HEK293 (cell line): ENCODE data around the gene HINT2.

Experiments used
- CTCF ChIA-PET: fragments of 350-600 bp; formaldehyde crosslinking; extraction: SDS; loops from one replicate; lab custom pipeline; 2021; ENCODE audit warnings: antibody characterized with exemption; lab: Yijun Ruan, JAX
- POLR2A ChIA-PET: fragments of 300-600 bp; formaldehyde crosslinking; extraction: SDS; loops from one replicate; lab custom pipeline; 2020; ENCODE audit warnings: antibody characterized with exemption, inconsistent platforms; lab: Yijun Ruan, JAX
- H3K27ac ChIP-seq: fragments of 200-500 bp; sonication (Bioruptor generic); 2 replicates; pipeline ENCODE4 v1.5.1; 2014; ENCODE audit warnings: low read depth, low read length, control low read depth, inconsistent platforms; ENCODE audit errors: extremely low read depth
- H3K36me3 ChIP-seq, 2 experiments: fragments of 200-500 bp in 1 of 2; sonication (Bioruptor generic) in 1 of 2; 1 replicate in 1 of 2; 2 replicates in 1 of 2; pipeline ENCODE4 v1.5.1; 2014 to 2017; ENCODE audit warnings: inconsistent platforms in 2 of 2, low read length in 2 of 2; ENCODE audit not compliant: control insufficient read depth in 2 of 2, insufficient read depth in 1 of 2
- H3K4me1 ChIP-seq: fragments of 200-500 bp; sonication (Bioruptor generic); 2 replicates; pipeline ENCODE4 v1.5.1; 2014; ENCODE audit warnings: mild to moderate bottlenecking, low read length, inconsistent platforms; ENCODE audit not compliant: control insufficient read depth, insufficient read depth
- H3K4me3 ChIP-seq: 2 replicates; pipeline ENCODE4 v1.5.1; 2011; ENCODE audit warnings: low read depth, mild to moderate bottlenecking, control low read depth, low read length, moderate library complexity
- H3K9me3 ChIP-seq: fragments of 200-500 bp; sonication (Bioruptor generic); 2 replicates; pipeline ENCODE4 v1.5.1; 2014; ENCODE audit warnings: low read depth, low read length, inconsistent platforms; ENCODE audit not compliant: control insufficient read depth, insufficient read depth
- HIC1 ChIP-seq: fragments of 450-650 bp; formaldehyde crosslinking; IDR thresholded peaks from 2 replicates; pipeline ENCODE4 v1.5.1; 2016; ENCODE audit warnings: missing biosample characterization, missing genetic modification characterization
- KLF16 ChIP-seq: fragments of 450-650 bp; formaldehyde crosslinking; IDR thresholded peaks from 2 replicates; pipeline ENCODE4 v1.5.1; 2017; ENCODE audit warnings: missing biosample characterization, missing genetic modification characterization
- KLF9 ChIP-seq: fragments of 450-650 bp; formaldehyde crosslinking; IDR thresholded peaks from 2 replicates; pipeline ENCODE4 v1.5.1; 2016; ENCODE audit warnings: missing biosample characterization, missing genetic modification characterization, low read depth
- YY1 ChIP-seq: fragments of 450-650 bp; formaldehyde crosslinking; IDR thresholded peaks from 2 replicates; pipeline ENCODE4 v1.5.1; 2018; ENCODE audit warnings: missing biosample characterization, missing genetic modification characterization
- YY2 ChIP-seq: fragments of 450-650 bp; formaldehyde crosslinking; IDR thresholded peaks from 2 replicates; pipeline ENCODE4 v1.5.1; 2016; ENCODE audit warnings: missing biosample characterization, missing genetic modification characterization
- ZNF157 ChIP-seq: fragments of 450-650 bp; formaldehyde crosslinking; IDR thresholded peaks from 2 replicates; pipeline ENCODE4 v1.5.1; 2016; ENCODE audit warnings: missing biosample characterization, missing genetic modification characterization
- ZNF175 ChIP-seq: fragments of 450-650 bp; formaldehyde crosslinking; IDR thresholded peaks from 2 replicates; pipeline ENCODE4 v1.5.1; 2016; ENCODE audit warnings: missing biosample characterization, missing genetic modification characterization
- ZNF18 ChIP-seq: fragments of 450-650 bp; formaldehyde crosslinking; IDR thresholded peaks from 2 replicates; pipeline ENCODE4 v1.5.1; 2016; ENCODE audit warnings: missing biosample characterization, missing genetic modification characterization
- ZNF239 ChIP-seq: fragments of 450-650 bp; formaldehyde crosslinking; IDR thresholded peaks from 2 replicates; pipeline ENCODE4 v1.5.1; 2016; ENCODE audit warnings: missing biosample characterization, missing genetic modification characterization
- ZNF248 ChIP-seq: fragments of 450-650 bp; formaldehyde crosslinking; IDR thresholded peaks from 2 replicates; pipeline ENCODE4 v1.5.1; 2017; ENCODE audit warnings: missing biosample characterization, missing genetic modification characterization
- ZNF26 ChIP-seq: fragments of 450-650 bp; formaldehyde crosslinking; IDR thresholded peaks from 2 replicates; pipeline ENCODE4 v1.5.1; 2016; ENCODE audit warnings: missing biosample characterization, missing genetic modification characterization
- ZNF311 ChIP-seq: fragments of 450-650 bp; formaldehyde crosslinking; IDR thresholded peaks from 2 replicates; pipeline ENCODE4 v1.5.1; 2017; ENCODE audit warnings: missing biosample characterization, missing genetic modification characterization, borderline replicate concordance
- ZNF335 ChIP-seq: fragments of 450-650 bp; formaldehyde crosslinking; conservative IDR thresholded peaks from 2 replicates; pipeline ENCODE4 v1.5.1; 2016; ENCODE audit warnings: missing biosample characterization, missing genetic modification characterization
- ZNF394 ChIP-seq: fragments of 450-650 bp; formaldehyde crosslinking; IDR thresholded peaks from 2 replicates; pipeline ENCODE4 v1.5.1; 2016; ENCODE audit warnings: missing biosample characterization, missing genetic modification characterization, mild to moderate bottlenecking, moderate library complexity, borderline replicate concordance
- ZNF514 ChIP-seq: fragments of 450-650 bp; formaldehyde crosslinking; IDR thresholded peaks from 2 replicates; pipeline ENCODE4 v1.5.1; 2016; ENCODE audit warnings: missing biosample characterization, missing genetic modification characterization
- ZNF530 ChIP-seq: fragments of 450-650 bp; formaldehyde crosslinking; IDR thresholded peaks from 2 replicates; pipeline ENCODE4 v1.5.1; 2016; ENCODE audit warnings: low read depth, missing biosample characterization, missing genetic modification characterization
- ZNF561 ChIP-seq: fragments of 450-650 bp; IDR thresholded peaks from 2 replicates; pipeline ENCODE4 v1.5.1; 2018; ENCODE audit warnings: missing biosample characterization, missing genetic modification characterization, borderline replicate concordance
- ZNF623 ChIP-seq: fragments of 450-650 bp; formaldehyde crosslinking; IDR thresholded peaks from 2 replicates; pipeline ENCODE4 v1.5.1; 2016; ENCODE audit warnings: missing biosample characterization, missing genetic modification characterization
- ZNF639 ChIP-seq: fragments of 450-650 bp; formaldehyde crosslinking; IDR thresholded peaks from 2 replicates; pipeline ENCODE4 v1.5.1; 2016; ENCODE audit warnings: missing biosample characterization, missing genetic modification characterization
- ZNF670 ChIP-seq: fragments of 450-650 bp; formaldehyde crosslinking; IDR thresholded peaks from 2 replicates; pipeline ENCODE4 v1.5.1; 2016; ENCODE audit warnings: missing biosample characterization, missing genetic modification characterization, low read depth
- ZNF704 ChIP-seq: fragments of 450-650 bp; formaldehyde crosslinking; IDR thresholded peaks from 2 replicates; pipeline ENCODE4 v1.5.1; 2016; ENCODE audit warnings: missing biosample characterization, missing genetic modification characterization
- ZSCAN23 ChIP-seq: fragments of 450-650 bp; formaldehyde crosslinking; IDR thresholded peaks from 2 replicates; pipeline ENCODE4 v1.5.1; 2016; ENCODE audit warnings: missing biosample characterization, missing genetic modification characterization

Gene HINT2

GRCh38 chr9:35859310-35859989 is 44.6 kb upstream of the HINT2 start (continued):
- no peak for TF ChIP-seq ZNF157 (tag by site-specific recombination)
- no peak for TF ChIP-seq ZNF561 (tag by site-specific recombination)
- TF ChIP-seq ZNF239 (tag by site-specific recombination): no peak

GRCh38 chr9:35858458-35858857 is 43.6 kb upstream of the HINT2 start:
- Histone ChIP-seq H3K36me3 (no peaks in the 10 kb centered on the region), H3K9me3 (no peaks in the 10 kb centered on the region), H3K4me3 (no peak overlapping the region), H3K27ac (no peak overlapping the region), H3K4me1 (no peaks in the 10 kb centered on the region)
- no peak for TF ChIP-seq ZNF530 (tag by site-specific recombination)
- CTCF ChIA-PET: interaction anchor here (0.6 to 2.8 kb wide), 5 partner anchors 33 to 69 kb away, joined by 3 to 8 read pairs (median 3); no protein-coding TSS in a partner anchor
- POLR2A ChIA-PET: no interaction called here

GRCh38 chr9:35856882-35857281 is 42.0 kb upstream of the HINT2 start:
- POLR2A ChIA-PET: interaction anchor here (0.5 to 0.6 kb wide), 2 partner anchors 26 to 107 kb away, joined by 3 to 4 read pairs; no protein-coding TSS in a partner anchor
- H3K27ac ChIP-seq: no peak overlapping the region
- H3K4me3 ChIP-seq: no peak overlapping the region
- CTCF ChIA-PET: interaction anchor here (0.6 to 2.8 kb wide), 6 partner anchors 25 to 152 kb away, joined by 3 to 14 read pairs (median 4); partner anchors contain the start of genes FAM221B and TMEM8B
- no peaks in the 10 kb centered on the region for H3K4me1 ChIP-seq
- H3K36me3 ChIP-seq: no peaks in the 10 kb centered on the region
- TF ChIP-seq ZNF670 (tag by site-specific recombination) (no peak), ZNF335 (no peak), ZNF18 (no peak), ZNF175 (no peak), KLF9 (tag by site-specific recombination) (no peak), KLF16 (tag by site-specific recombination) (no peak), ZNF248 (no peak), ZNF623 (tag by site-specific recombination) (no peak), HIC1 (tag by site-specific recombination) (no peak)
- TF ChIP-seq, all 188 proteins: peak for 0
- no peaks in the 10 kb centered on the region for H3K9me3 ChIP-seq

- CTCF ChIA-PET: interaction anchor here (0.7 to 2.8 kb wide), 5 partner anchors 23 to 100 kb away, joined by 3 to 14 read pairs (median 5); no protein-coding TSS in a partner anchor
- POLR2A ChIA-PET: no interaction called here
- no peak overlapping the region for H3K27ac ChIP-seq
- TF ChIP-seq ZNF311 (tag by site-specific recombination) (no peak), ZNF239 (tag by site-specific recombination) (no peak), ZSCAN23 (tag by site-specific recombination) (no peak), ZNF26 (no peak), ZNF514 (tag by site-specific recombination) (no peak), YY2 (tag by site-specific recombination) (no peak), YY1 (tag by site-specific recombination) (no peak), ZNF394 (tag by site-specific recombination) (no peak), ZNF639 (no peak), ZNF704 (tag by site-specific recombination) (no peak)
Observed at GRCh38 chr9:35856206-35856605, 41.4 kb upstream of the HINT2 start.

More at GRCh38 chr9:35856206-35856605, 41.4 kb upstream of the HINT2 start:
- no peaks in the 10 kb centered on the region for H3K9me3 ChIP-seq
- H3K36me3 ChIP-seq: no peaks in the 10 kb centered on the region
- no peaks in the 10 kb centered on the region for H3K4me1 ChIP-seq
- no peak overlapping the region for H3K4me3 ChIP-seq
